HG02588 (cell line): ENCODE data around the gene KCTD19.
A peak's percentile ranks its signal among the peaks of the same experiment; 100 is the strongest.

ENCODE experiments used
- ATAC-seq: cut with Tn5 transposase; IDR thresholded peaks from one replicate; pipeline ENCODE4 v1.9.1; 2021; ENCODE audit warnings: mild to moderate bottlenecking, moderate library complexity; ENCODE audit not compliant: unreplicated experiment

The KCTD19 gene

GRCh38 chr16:67260426-67261063 is 66.0 kb downstream of the KCTD19 start:
- no peak for ATAC-seq

- no peak for ATAC-seq
Observed at GRCh38 chr16:67259705-67260104, 66.8 kb downstream of the KCTD19 start.

- ATAC-seq = no peak
Observed at GRCh38 chr16:67258161-67258835, 68.2 kb downstream of the KCTD19 start.

GRCh38 chr16:67257486-67258160 is 68.9 kb downstream of the KCTD19 start:
- ATAC-seq = no peak

GRCh38 chr16:67256701-67257230 is 69.8 kb downstream of the KCTD19 start:
- ATAC-seq = no peak

DNA sequence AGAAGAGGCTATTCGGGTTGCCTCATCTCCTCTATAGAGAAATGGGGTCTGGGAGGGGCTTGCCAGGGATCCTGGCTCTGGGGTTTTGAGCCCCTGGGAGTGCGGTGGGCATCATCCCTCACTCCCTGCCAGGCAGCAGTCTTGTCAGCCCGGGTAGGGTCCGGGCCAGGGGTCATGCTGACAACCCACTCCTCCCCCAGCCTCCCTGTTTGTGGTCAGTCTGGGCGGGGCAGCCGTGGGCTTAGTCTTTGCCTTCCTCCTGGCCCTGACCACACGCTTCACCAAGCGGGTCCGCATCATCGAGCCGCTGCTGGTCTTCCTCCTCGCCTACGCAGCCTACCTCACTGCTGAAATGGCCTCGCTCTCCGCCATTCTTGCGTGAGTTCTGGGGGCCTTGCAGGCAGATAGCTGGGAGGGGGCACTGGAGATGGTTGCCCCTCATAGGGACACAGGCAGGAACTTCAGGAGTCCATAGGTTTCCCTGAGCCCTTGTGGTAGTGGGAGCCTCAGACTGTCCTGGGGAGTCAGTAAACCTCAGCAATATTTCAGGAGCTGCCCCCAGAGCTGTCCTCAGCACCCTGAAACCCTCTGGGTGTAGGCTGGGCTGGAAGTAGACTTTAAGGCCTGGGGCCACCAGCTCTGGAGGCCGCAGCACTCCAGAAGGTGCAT is 70.9 kb downstream of the KCTD19 start:
- no peak for ATAC-seq

- ATAC-seq = no peak
Observed at GRCh38 chr16:67254801-67255552, 71.6 kb downstream of the KCTD19 start.

DNA sequence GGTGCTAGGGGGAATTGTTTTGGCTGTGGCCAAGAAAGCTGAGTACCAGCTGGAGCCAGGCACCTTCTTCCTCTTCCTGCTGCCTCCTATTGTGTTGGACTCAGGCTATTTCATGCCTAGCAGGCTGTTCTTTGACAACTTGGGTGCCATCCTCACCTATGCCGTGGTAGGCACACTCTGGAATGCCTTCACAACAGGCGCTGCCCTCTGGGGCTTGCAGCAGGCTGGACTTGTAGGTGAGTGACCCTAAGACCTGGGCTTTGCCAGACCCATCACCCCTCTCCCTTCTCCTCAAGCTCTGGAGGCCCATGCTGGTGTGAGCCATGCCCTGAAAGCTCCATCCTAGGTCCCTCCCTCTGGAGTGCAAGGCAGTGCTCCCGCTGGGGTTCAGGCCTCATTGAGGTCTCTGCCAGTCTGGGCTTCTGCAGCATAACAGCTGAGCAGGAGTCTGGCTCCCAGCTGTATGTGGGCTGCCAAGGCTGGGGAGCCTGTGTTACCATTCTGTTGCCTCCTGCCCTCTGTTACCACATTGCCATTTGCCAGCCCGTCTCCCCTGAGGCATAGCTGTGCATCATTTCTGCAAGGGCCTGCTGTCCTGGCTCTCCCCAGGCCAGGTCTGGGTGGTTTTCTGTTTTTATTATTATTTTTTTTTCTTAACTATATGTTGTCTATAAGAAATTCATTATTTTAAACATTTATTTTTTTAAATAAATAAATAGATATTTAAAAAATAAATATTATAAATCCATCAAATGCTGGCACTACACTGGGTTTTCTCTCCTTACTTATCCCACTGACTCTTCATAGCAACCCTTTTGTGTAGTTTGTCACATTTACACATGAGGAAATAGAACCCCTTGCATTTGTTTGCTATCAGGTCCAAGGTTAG is 73.7 kb downstream of the KCTD19 start:
- ATAC-seq = no peak

DNA sequence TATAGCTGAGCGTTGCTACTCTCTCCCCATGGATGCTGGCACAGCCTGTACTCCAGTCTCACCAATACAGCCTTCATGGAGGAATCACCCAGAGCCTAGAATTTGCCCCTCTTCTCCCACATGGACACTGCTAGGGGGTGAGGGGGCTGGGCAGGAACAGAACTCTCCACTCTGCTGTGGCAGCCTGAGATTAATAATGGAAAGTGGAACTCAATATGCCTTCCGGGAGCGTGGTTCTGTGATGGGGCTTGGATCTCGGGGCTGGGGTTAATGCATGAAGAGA is 76.6 kb downstream of the KCTD19 start:
- no peak for ATAC-seq

DNA sequence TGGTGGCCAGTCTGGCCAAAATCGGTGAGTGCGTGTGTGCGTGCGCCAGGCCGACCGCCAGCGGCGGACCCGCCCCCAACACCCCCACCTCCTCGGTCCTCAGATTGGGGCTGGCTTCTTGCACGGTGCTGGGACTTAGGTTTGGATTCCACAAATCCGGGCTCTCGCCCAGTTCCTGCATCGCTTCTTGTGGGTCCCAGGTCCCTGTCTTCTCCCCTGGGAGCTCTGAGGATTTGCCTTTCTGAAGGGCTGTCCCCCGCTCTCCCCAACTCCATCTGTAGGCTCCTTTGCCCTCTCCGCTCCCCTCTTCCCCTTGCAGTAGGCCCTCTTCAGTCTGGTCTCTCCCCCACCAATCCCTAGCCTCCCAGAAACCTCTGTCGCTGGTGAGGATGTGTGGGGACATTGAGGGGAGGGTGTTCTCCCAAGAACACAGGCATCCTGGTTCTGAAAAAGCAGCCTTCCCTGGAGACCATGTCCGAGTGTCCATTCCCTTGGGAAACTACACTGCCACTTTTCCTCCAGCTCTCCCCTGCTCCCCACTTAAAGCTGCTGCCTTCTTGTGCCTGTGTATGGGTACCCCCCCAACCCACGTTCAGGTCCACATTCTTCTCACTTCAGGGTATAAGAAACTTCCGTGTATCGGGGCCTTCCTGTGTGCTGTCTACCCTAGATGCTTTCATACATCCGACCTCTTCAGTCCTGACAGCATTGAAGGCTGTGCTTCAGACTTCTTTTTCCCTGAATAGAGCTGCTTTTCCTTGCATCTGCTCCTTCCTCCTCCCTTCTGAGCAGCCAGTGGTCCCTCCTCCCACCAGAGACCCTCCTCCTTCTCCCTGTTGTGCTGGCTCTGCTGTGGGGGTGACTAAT is 77.1 kb downstream of the KCTD19 start:
- ATAC-seq = no peak

- ATAC-seq = no peak
Observed at GRCh38 chr16:67248401-67249177, 78.0 kb downstream of the KCTD19 start, which contains the start of gene SLC9A5. Gene SLC9A5, plus strand, starts transcription at chr16:67248979. Its CDS starts 36 bp downstream, at chr16:67249015.

GRCh38 chr16:67248073-67248400 is 78.5 kb downstream of the KCTD19 start:
- no peak for ATAC-seq

- peak; percentile 46 for ATAC-seq
Observed at GRCh38 chr16:67247192-67248072, 79.1 kb downstream of the KCTD19 start, which contains the start of gene FHOD1. Gene FHOD1, minus strand, starts transcription at chr16:67247481. Its CDS starts 71 bp downstream, at chr16:67247410.

GRCh38 chr16:67246756-67247191 is 79.8 kb downstream of the KCTD19 start:
- ATAC-seq = peak; percentile 14

DNA sequence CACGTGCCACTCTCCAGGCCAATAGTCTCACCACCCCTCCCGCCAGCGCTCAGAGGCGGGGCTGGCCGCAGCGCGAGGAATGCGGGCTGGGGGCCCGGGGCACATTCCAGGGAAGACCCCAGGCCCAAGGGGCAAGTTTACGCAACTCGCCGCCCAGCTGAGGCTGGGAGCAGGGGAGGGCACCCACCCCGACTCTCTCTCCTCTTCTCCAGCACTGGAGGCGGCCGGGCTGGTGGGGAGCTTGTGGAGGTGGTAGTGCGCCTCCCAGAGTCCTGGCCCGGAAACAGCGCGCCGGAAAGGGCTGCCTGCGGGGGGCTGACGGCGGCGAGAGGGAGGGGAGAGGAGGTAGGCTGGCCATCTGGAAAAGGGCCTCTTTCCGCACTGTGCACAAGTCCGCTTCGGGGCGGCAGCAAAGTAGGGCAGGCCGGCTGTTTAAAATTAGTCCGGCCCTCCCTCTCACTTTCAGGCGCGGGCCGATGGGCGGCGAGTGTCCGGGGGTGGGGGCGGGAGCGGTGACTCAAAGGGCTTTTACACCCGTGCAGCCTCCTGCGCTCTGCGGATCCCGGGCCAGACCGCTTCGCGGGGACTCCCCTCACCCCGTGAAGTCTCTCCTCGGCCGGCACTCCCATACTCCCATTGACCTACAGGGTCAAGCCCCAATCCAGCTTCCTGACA is 80.3 kb downstream of the KCTD19 start:
- ATAC-seq = peak; percentile 18

GRCh38 chr16:67245674-67246080 is 80.9 kb downstream of the KCTD19 start:
- ATAC-seq = no peak
